Liver (tissue), 9 donors: ENCODE results near the gene ECM1. TPM values are rescaled to one million over a fixed set of nuclear protein-coding genes. Genes with fewer than 3 reads are reported as not detected.
A peak's percentile ranks its signal among the peaks of the same experiment; 100 is the strongest.

ENCODE experiments used
- DNase-seq: peaks from one replicate; pipeline ENCODE4 v3.0.0-alpha.2; 2017; ENCODE audit warnings: low spot score
- H3K27ac ChIP-seq, 2 donors: one replicate each; pipeline ENCODE4 v1.7.0; 2013; ENCODE audit warnings: inconsistent platforms in 2 of 2, low read length in 2 of 2, control low read depth in 1 of 2, low read depth in 1 of 2, mild to moderate bottlenecking in 1 of 2
- H3K27me3 ChIP-seq, 4 donors: one replicate each; pipeline versions ENCODE4 v1.6.1 to v1.7.0; 2013; ENCODE audit warnings: low read length in 3 of 4, inconsistent platforms in 1 of 4, mild to moderate bottlenecking in 1 of 4, moderate library complexity in 1 of 4; ENCODE audit not compliant: control insufficient read depth in 4 of 4, insufficient read depth in 4 of 4
- H3K36me3 ChIP-seq, 4 donors: one replicate each; pipeline versions ENCODE4 v1.6.1 to v1.7.0; 2013; ENCODE audit warnings: low read length in 3 of 4, mild to moderate bottlenecking in 3 of 4, low read depth in 1 of 4, moderate library complexity in 1 of 4; ENCODE audit not compliant: control insufficient read depth in 4 of 4, insufficient read depth in 3 of 4
- H3K4me1 ChIP-seq, 4 donors: one replicate each; pipeline versions ENCODE4 v1.6.1 to v1.7.0; 2013; ENCODE audit warnings: low read length in 3 of 4, mild to moderate bottlenecking in 3 of 4, moderate library complexity in 1 of 4; ENCODE audit not compliant: control insufficient read depth in 4 of 4, insufficient read depth in 4 of 4
- H3K4me3 ChIP-seq, 3 donors: one replicate each; pipeline versions ENCODE4 v1.6.1 to v1.7.0; 2013; ENCODE audit warnings: low read length in 3 of 3, control low read depth in 1 of 3, low read depth in 1 of 3, mild to moderate bottlenecking in 1 of 3
- H3K9ac ChIP-seq, 2 donors: one replicate each; pipeline ENCODE4 v1.7.0; 2013; ENCODE audit warnings: low read length in 2 of 2, mild to moderate bottlenecking in 2 of 2, moderate library complexity in 2 of 2, control low read depth in 1 of 2, low read depth in 1 of 2
- H3K9me3 ChIP-seq, 4 donors: one replicate each; pipeline versions ENCODE4 v1.6.1 to v1.7.0; 2013; ENCODE audit warnings: low read length in 3 of 4; ENCODE audit not compliant: control insufficient read depth in 4 of 4
- ATF3 ChIP-seq: IDR thresholded peaks from 2 replicates; pipeline ENCODE4 v1.6.1; 2016; ENCODE audit warnings: antibody characterized with exemption
- CTCF ChIP-seq: fragments of 150-350 bp; IDR thresholded peaks from 2 replicates; pipeline ENCODE4 v1.5.1; 2017; ENCODE audit warnings: improper control_type of control experiment, low read depth, low read length; ENCODE audit not compliant: missing input control
- EGR1 ChIP-seq, 2 donors: IDR thresholded peaks; 2 replicates each; pipeline ENCODE4 v1.6.1; 2016 to 2018; ENCODE audit warnings: antibody characterized with exemption in 2 of 2, low read depth in 2 of 2
- FOXA1 ChIP-seq: IDR thresholded peaks from 2 replicates; pipeline ENCODE4 v1.6.1; 2016; ENCODE audit warnings: antibody characterized with exemption
- FOXA2 ChIP-seq: IDR thresholded peaks from 2 replicates; pipeline ENCODE4 v1.6.1; 2016; ENCODE audit warnings: antibody characterized with exemption
- GABPA ChIP-seq, 2 donors: IDR thresholded peaks in 1 of 2; conservative IDR thresholded peaks in 1 of 2; 2 replicates each; pipeline ENCODE4 v1.6.1; 2016; ENCODE audit warnings: antibody characterized with exemption in 2 of 2, mild to moderate bottlenecking in 1 of 2, moderate library complexity in 1 of 2
- HNF4A ChIP-seq, 2 donors: conservative IDR thresholded peaks; 2 replicates each; pipeline ENCODE4 v1.6.1; 2016; ENCODE audit warnings: antibody characterized with exemption in 2 of 2, mild to moderate bottlenecking in 2 of 2
- HNF4G ChIP-seq: IDR thresholded peaks from 2 replicates; pipeline ENCODE4 v1.6.1; 2016; ENCODE audit warnings: antibody characterized with exemption
- MAX ChIP-seq: IDR thresholded peaks from 2 replicates; pipeline ENCODE4 v1.6.1; 2016; ENCODE audit warnings: antibody characterized with exemption
- NR2F2 ChIP-seq: IDR thresholded peaks from 2 replicates; pipeline ENCODE4 v1.6.1; 2016; ENCODE audit warnings: antibody characterized with exemption
- RAD21 ChIP-seq, 2 donors: IDR thresholded peaks; 2 replicates each; pipeline ENCODE4 v1.6.1; 2016; ENCODE audit warnings: antibody characterized with exemption in 2 of 2, mild to moderate bottlenecking in 2 of 2
- REST ChIP-seq: IDR thresholded peaks from 2 replicates; pipeline ENCODE4 v1.6.1; 2016; ENCODE audit warnings: antibody characterized with exemption, mild to moderate bottlenecking
- RXRA ChIP-seq, 2 donors: IDR thresholded peaks; 2 replicates each; pipeline ENCODE4 v1.6.1; 2017 to 2018; ENCODE audit warnings: antibody characterized with exemption in 2 of 2, mild to moderate bottlenecking in 1 of 2
- SP1 ChIP-seq: IDR thresholded peaks from 2 replicates; pipeline ENCODE4 v1.6.1; 2018; ENCODE audit warnings: antibody characterized with exemption, mild to moderate bottlenecking
- TAF1 ChIP-seq: conservative IDR thresholded peaks from 2 replicates; pipeline ENCODE4 v1.6.1; 2016; ENCODE audit warnings: antibody characterized with exemption, mild to moderate bottlenecking
- YY1 ChIP-seq: IDR thresholded peaks from 2 replicates; pipeline ENCODE4 v1.6.1; 2016; ENCODE audit warnings: antibody characterized with exemption, mild to moderate bottlenecking
- ZBTB33 ChIP-seq: IDR thresholded peaks from 2 replicates; pipeline ENCODE4 v1.6.1; 2016; ENCODE audit warnings: antibody characterized with exemption
- WGBS: extraction: QIAGEN DNeasy Blood & Tissue Kit; methylation state at CpG from one replicate; pipeline ENCODE4 v1.1.7; 2013; 5-methylcytosine and 5-hydroxymethylcytosine counted together
- polyA plus RNA-seq, 2 donors: library from polyadenylated mRNA; stranded (reverse) in 1 of 2; unstranded in 1 of 2; fragments of 200-250 nt in 1 of 2; fragments of >200 nt in 1 of 2; fragmentation: Nextera tagmentation in 1 of 2; extraction: Ambion mirVana in 1 of 2; gene quantifications; one replicate each; pipeline versions ENCODE4 v1.2.1 to v1.2.3, GENCODE V29; 2013 to 2015
- total RNA-seq, 2 donors: library from RNA; depleted of rRNA; stranded (reverse); fragments of >200 nt; gene quantifications; one replicate each; pipeline ENCODE4 v1.2.3, GENCODE V29; 2014
- donor health status: healthy.
- donor health status: healthy.
- donor health status: healthy.
- donor health status: healthy.
- donor health status: healthy.

Gene ECM1
- total and polyA plus RNA-seq, 4 donors = 5.1 to 22.5 (median 12.6) TPM

- TF ChIP-seq REST (no peak), RXRA (IDR thresholded peaks at IDR 0.05) (peak; percentile 56 to 67)
These were observed 40.9 kb upstream of the ECM1 start (continued) for GRCh38 chr1:150466964-150467363.

DNA sequence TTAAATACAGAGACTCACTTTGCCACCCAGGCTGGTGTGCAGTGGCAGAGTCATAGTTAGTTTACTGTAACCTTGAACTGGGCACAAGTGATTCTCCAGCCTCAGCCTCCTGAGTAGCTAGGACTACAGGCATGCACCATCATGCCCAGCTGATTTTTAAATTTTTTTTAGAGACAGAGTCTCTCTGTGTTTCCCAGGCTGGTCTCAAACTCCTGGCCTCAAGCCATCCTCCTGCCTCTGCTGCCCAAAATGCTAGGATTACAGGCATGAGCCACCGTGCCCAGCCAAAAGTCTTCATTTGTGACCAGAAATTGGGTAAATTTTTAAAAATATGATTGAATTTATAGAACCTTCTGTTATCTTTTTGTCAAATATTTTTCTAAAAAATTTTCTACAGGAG, 38.6 kb upstream of the ECM1 start:
- Histone ChIP-seq H3K4me1 (peaks cover 10 to 52% (median 36%) of the 10 kb centered on the region in 4 donors), H3K27ac (peak overlapping the region in 1 of 2 donors; percentile 34), H3K9me3 (no peaks in the 10 kb centered on the region), H3K36me3 (peaks cover 6 to 25% (median 16%) of the 10 kb centered on the region in 4 donors), H3K4me3 (no peak overlapping the region), H3K9ac (no peak overlapping the region), H3K27me3 (no peaks in the 10 kb centered on the region)
- no peak for TF ChIP-seq ATF3
- no peak for TF ChIP-seq HNF4A (conservative IDR thresholded peaks at IDR 0.05)
- no peak for TF ChIP-seq EGR1 (IDR thresholded peaks at IDR 0.05; ENCODE audit: low read depth in 2 of 2)
- TF ChIP-seq YY1 = no peak
- TF ChIP-seq RXRA (IDR thresholded peaks at IDR 0.05) = no peak
- TF ChIP-seq ZBTB33 = no peak
- no peak for TF ChIP-seq MAX
- no peak for TF ChIP-seq FOXA1
- TF ChIP-seq HNF4G = no peak
- no peak for TF ChIP-seq GABPA (IDR thresholded peaks at IDR 0.05 in 1 of 2, conservative IDR thresholded peaks at IDR 0.05 in 1 of 2)
- TF ChIP-seq CTCF = no peak
- TF ChIP-seq SP1 = no peak
- TF ChIP-seq RAD21 (IDR thresholded peaks at IDR 0.05) = no peak
- TF ChIP-seq TAF1 = no peak
- no peak for TF ChIP-seq FOXA2
- no peak for TF ChIP-seq REST
- no peak for TF ChIP-seq NR2F2
- no peak for DNase-seq
- 48% methylated on average over 1 of the region's 1 CpG for WGBS
